H9 (cell line): Measurements from ENCODE around the gene CACNA2D3. TPM values are rescaled to one million over a fixed set of nuclear protein-coding genes. Genes with fewer than 3 reads are reported as not detected.

Experiments
- DNase-seq: peaks from one replicate; pipeline ENCODE4 v3.0.0-alpha.2; 2017
- H2AFZ ChIP-seq: one replicate; pipeline ENCODE4 v1.6.1; 2013; ENCODE audit warnings: mild to moderate bottlenecking, low read length, control low read depth, moderate library complexity
- H2AK5ac ChIP-seq: 2 replicates; pipeline ENCODE4 v1.6.1; 2013; ENCODE audit warnings: low read length, control low read depth, mixed read lengths; ENCODE audit not compliant: insufficient read length
- H2BK120ac ChIP-seq: one replicate; pipeline ENCODE4 v1.6.1; 2013; ENCODE audit warnings: low read depth, mild to moderate bottlenecking, low read length, control low read depth, inconsistent platforms; ENCODE audit not compliant: poor library complexity, severe bottlenecking
- H2BK12ac ChIP-seq: 2 replicates; pipeline ENCODE4 v1.6.1; 2013; ENCODE audit warnings: low read length, control low read depth, mixed read lengths, low read depth; ENCODE audit not compliant: insufficient read length
- H2BK15ac ChIP-seq: 2 replicates; pipeline ENCODE4 v1.6.1; 2013; ENCODE audit warnings: low read depth, low read length, control low read depth
- H2BK20ac ChIP-seq: one replicate; pipeline ENCODE4 v1.6.1; 2013; ENCODE audit warnings: low read depth, mild to moderate bottlenecking, low read length, control low read depth, inconsistent platforms; ENCODE audit not compliant: poor library complexity, severe bottlenecking
- H2BK5ac ChIP-seq: 2 replicates; pipeline ENCODE4 v1.6.1; 2013; ENCODE audit warnings: low read length, control low read depth, mixed read lengths; ENCODE audit not compliant: insufficient read length
- H3K14ac ChIP-seq: 2 replicates; pipeline ENCODE4 v1.6.1; 2013; ENCODE audit warnings: low read length, control low read depth; ENCODE audit not compliant: insufficient read depth
- H3K18ac ChIP-seq: 2 replicates; pipeline ENCODE4 v1.6.1; 2013; ENCODE audit warnings: low read depth, mild to moderate bottlenecking, mixed read lengths, low read length, control low read depth; ENCODE audit not compliant: insufficient read length
- H3K23ac ChIP-seq: 2 replicates; pipeline ENCODE4 v1.6.1; 2013; ENCODE audit warnings: low read length, control low read depth, mixed read lengths, low read depth; ENCODE audit not compliant: insufficient read length
- H3K23me2 ChIP-seq: 2 replicates; pipeline ENCODE4 v1.6.1; 2013; ENCODE audit warnings: low read depth, mild to moderate bottlenecking, mixed read lengths, low read length, control low read depth; ENCODE audit not compliant: insufficient read length, poor library complexity, severe bottlenecking
- H3K27ac ChIP-seq: 2 replicates; pipeline ENCODE4 v1.5.1; 2013; ENCODE audit warnings: low read length, control low read depth, mixed read lengths, low read depth; ENCODE audit not compliant: insufficient read length
- H3K27me3 ChIP-seq: 2 replicates; pipeline ENCODE4 v1.6.1; 2013; ENCODE audit warnings: low read length, control low read depth, inconsistent platforms; ENCODE audit not compliant: insufficient read depth
- H3K4ac ChIP-seq: 2 replicates; pipeline ENCODE4 v1.6.1; 2013; ENCODE audit warnings: low read depth, mild to moderate bottlenecking, control low read depth, inconsistent platforms, low read length, moderate library complexity
- H3K4me1 ChIP-seq: 2 replicates; pipeline ENCODE4 v1.6.1; 2013; ENCODE audit warnings: low read length, control low read depth, inconsistent platforms; ENCODE audit not compliant: insufficient read depth
- H3K4me2 ChIP-seq: 2 replicates; pipeline ENCODE4 v1.6.1; 2013; ENCODE audit warnings: low read length, control low read depth, mixed read lengths; ENCODE audit not compliant: insufficient read length, insufficient read depth
- H3K56ac ChIP-seq: 2 replicates; pipeline ENCODE4 v1.6.1; 2013; ENCODE audit warnings: low read depth, mild to moderate bottlenecking, mixed read lengths, low read length, control low read depth; ENCODE audit not compliant: insufficient read length
- H3K79me1 ChIP-seq: 2 replicates; pipeline ENCODE4 v1.6.1; 2013; ENCODE audit warnings: low read depth, mild to moderate bottlenecking, moderate library complexity, low read length, control low read depth, inconsistent platforms; ENCODE audit not compliant: insufficient read depth, poor library complexity, severe bottlenecking
- H3K79me2 ChIP-seq: 2 replicates; pipeline ENCODE4 v1.6.1; 2013; ENCODE audit warnings: low read length, control low read depth, inconsistent platforms; ENCODE audit not compliant: insufficient read depth
- H3K9ac ChIP-seq: 2 replicates; pipeline ENCODE4 v1.6.1; 2013; ENCODE audit warnings: low read length, control low read depth, mixed read lengths; ENCODE audit not compliant: insufficient read length; ENCODE audit errors: extremely low read depth
- H3K9me3 ChIP-seq: one replicate; pipeline ENCODE4 v1.6.1; 2013; ENCODE audit warnings: low read depth, low read length, inconsistent platforms; ENCODE audit not compliant: control insufficient read depth
- H3T11ph ChIP-seq: one replicate; pipeline ENCODE4 v1.6.1; 2013; ENCODE audit warnings: mild to moderate bottlenecking, low read length, control low read depth, inconsistent platforms
- H4K20me1 ChIP-seq: one replicate; pipeline ENCODE4 v1.6.1; 2013; ENCODE audit not compliant: control insufficient read depth, insufficient read length, insufficient read depth
- H4K5ac ChIP-seq: 2 replicates; pipeline ENCODE4 v1.6.1; 2013; ENCODE audit warnings: low read depth, mild to moderate bottlenecking, mixed read lengths, low read length, control low read depth; ENCODE audit not compliant: insufficient read length
- H4K8ac ChIP-seq: replicated peaks from 2 replicates; pipeline ENCODE4 v1.6.1; 2013; ENCODE audit warnings: low read length, control low read depth, mixed read lengths, low read depth; ENCODE audit not compliant: insufficient read length
- H4K91ac ChIP-seq: 2 replicates; pipeline ENCODE4 v1.6.1; 2013; ENCODE audit warnings: low read depth, mild to moderate bottlenecking, moderate library complexity, mixed read lengths, low read length, control low read depth; ENCODE audit not compliant: insufficient read length
- H3K27ac Mint-ChIP-seq, 3 experiments: 2 replicates in 2 of 3; 3 replicates in 1 of 3; pipeline ENCODE4 v1.8.0; 2020 to 2021; ENCODE audit warnings: mixed read lengths in 3 of 3, mild to moderate bottlenecking in 1 of 3, moderate library complexity in 1 of 3
- H3K27me3 Mint-ChIP-seq: 2 replicates; pipeline ENCODE4 v1.8.0; 2021; ENCODE audit warnings: low read depth, mild to moderate bottlenecking, moderate library complexity, mixed read lengths
- H3K36me3 Mint-ChIP-seq, 3 experiments: 2 replicates in 2 of 3; 3 replicates in 1 of 3; pipeline ENCODE4 v1.8.0; 2020 to 2021; ENCODE audit warnings: low read depth in 3 of 3, mixed read lengths in 3 of 3; ENCODE audit not compliant: insufficient read depth in 1 of 3
- H3K4me1 Mint-ChIP-seq, 2 experiments: 2 replicates each; pipeline ENCODE4 v1.8.0; 2020; ENCODE audit warnings: mixed read lengths in 2 of 2
- H3K4me3 Mint-ChIP-seq, 2 experiments: 2 replicates in 1 of 2; 3 replicates in 1 of 2; pipeline ENCODE4 v1.8.0; 2020 to 2021; ENCODE audit warnings: mild to moderate bottlenecking in 2 of 2, mixed read lengths in 2 of 2, moderate library complexity in 1 of 2
- H3K9me3 Mint-ChIP-seq, 2 experiments: 2 replicates in 1 of 2; 3 replicates in 1 of 2; pipeline ENCODE4 v1.8.0; 2020; ENCODE audit warnings: mild to moderate bottlenecking in 2 of 2, mixed read lengths in 2 of 2, moderate library complexity in 1 of 2
- CTCF ChIP-seq: fragments of 200-600 bp; sonication (generic); conservative IDR thresholded peaks from 3 replicates; pipeline ENCODE4 v1.8.0; 2021; ENCODE audit warnings: antibody characterized with exemption, mild to moderate bottlenecking
- WGBS: extraction: QIAGEN DNeasy Blood & Tissue Kit; methylation state at CpG from one replicate; pipeline ENCODE4 v1.1.7; 2013; ENCODE audit warnings: missing lambda C conversion rate, low lambda C conversion rate, mixed read lengths; ENCODE audit not compliant: insufficient read length; ENCODE audit errors: extremely low coverage; 5-methylcytosine and 5-hydroxymethylcytosine counted together
- total RNA-seq: library from RNA; stranded (reverse); gene quantifications from 2 replicates; pipeline ENCODE4 v1.2.1, GENCODE V29; 2021

Gene CACNA2D3
- total RNA-seq, 1 experiment from 2014 or later = 3.2 TPM

- Histone ChIP-seq H3K23ac (no peak overlapping the region), H2AK5ac (no peak overlapping the region), H4K8ac (no peak overlapping the region), H2BK12ac (no peak overlapping the region), H3K23me2 (no peaks in the 10 kb centered on the region), H4K20me1 (no peaks in the 10 kb centered on the region), H3K9ac (no peak overlapping the region), H3K27me3 (no peaks in the 10 kb centered on the region), H2BK5ac (no peak overlapping the region), H3K79me1 (no peaks in the 10 kb centered on the region), H3K56ac (no peak overlapping the region), H4K5ac (no peak overlapping the region), H3K79me2 (no peaks in the 10 kb centered on the region), H3T11ph (no peak overlapping the region), H3K9me3 (no peaks in the 10 kb centered on the region), H3K18ac (no peak overlapping the region), H2BK15ac (no peak overlapping the region), H3K4me2 (no peak overlapping the region), H2BK120ac (no peak overlapping the region), H2BK20ac (no peak overlapping the region), H2AFZ (no peak overlapping the region), H3K4me1 (no peaks in the 10 kb centered on the region), H4K91ac (no peak overlapping the region), H3K14ac (no peak overlapping the region), H3K4ac (no peak overlapping the region), H3K27ac (no peak overlapping the region)
- peaks cover 2% of the 10 kb centered on the region; the same call in 1 of the 2 replicates for H3K27me3 Mint-ChIP-seq
- H3K9me3 Mint-ChIP-seq = no peaks in the 10 kb centered on the region; a peak in 1 of 5 replicates
- H3K36me3 Mint-ChIP-seq = no peaks in the 10 kb centered on the region
- no peak for DNase-seq
- WGBS = no CpG with 5 or more reads among the region's 1 CpG
- TF ChIP-seq CTCF = no peak
- H3K4me3 Mint-ChIP-seq = no peak overlapping the region
- no peak overlapping the region for H3K27ac Mint-ChIP-seq
- peaks cover 15 to 22% of the 10 kb centered on the region in 2 experiments for H3K4me1 Mint-ChIP-seq
Measured at GRCh38 chr3:54432975-54433374, 310.6 kb downstream of the CACNA2D3 start.
